HepG2 (cell line): ENCODE measurements around the gene KIAA2012.

Experiments
- CTCF ChIP-seq: sonication (generic); formaldehyde crosslinking; IDR thresholded peaks from 2 replicates; pipeline ENCODE4 v1.5.0; 2020; ENCODE audit warnings: mild to moderate bottlenecking, missing genetic modification reagents, moderate library complexity
- DMAP1 ChIP-seq: IDR thresholded peaks from 2 replicates; pipeline ENCODE4 v1.6.1; 2016
- HDAC1 ChIP-seq: sonication (generic); formaldehyde crosslinking; IDR thresholded peaks from 2 replicates; pipeline ENCODE4 v1.5.1; 2020; ENCODE audit warnings: mild to moderate bottlenecking, missing genetic modification reagents
- NFKBIZ ChIP-seq: IDR thresholded peaks from 2 replicates; pipeline ENCODE4 v1.6.1; 2018; ENCODE audit warnings: missing genetic modification reagents, missing compliant biosample characterization
- POLR2AphosphoS5 ChIP-seq: IDR thresholded peaks from 2 replicates; pipeline ENCODE4 v1.6.1; 2012; ENCODE audit warnings: low read depth, low read length
- REST ChIP-seq, 2 experiments: IDR thresholded peaks; 2 replicates each; pipeline ENCODE4 v1.6.1; 2011 to 2012; ENCODE audit warnings: low read length in 2 of 2, borderline replicate concordance in 1 of 2, low read depth in 1 of 2, mild to moderate bottlenecking in 1 of 2, moderate library complexity in 1 of 2
- SNRNP70 ChIP-seq: fragments of 200-400 bp; formaldehyde crosslinking; IDR thresholded peaks from 2 replicates; pipeline ENCODE4 v1.6.1; 2017; ENCODE audit warnings: mild to moderate bottlenecking, low read depth, low read length, moderate library complexity
- YY1 ChIP-seq: IDR thresholded peaks from 2 replicates; pipeline ENCODE4 v1.6.1; 2011; ENCODE audit warnings: low read length, low read depth, moderate library complexity, mild to moderate bottlenecking; ENCODE audit not compliant: insufficient read depth, insufficient replicate concordance
- ZBTB4 ChIP-seq: sonication (generic); formaldehyde crosslinking; IDR thresholded peaks from 2 replicates; pipeline ENCODE4 v1.4.0; 2020; ENCODE audit warnings: missing genetic modification reagents, mild to moderate bottlenecking, borderline replicate concordance
- ZNF558 ChIP-seq: sonication (generic); formaldehyde crosslinking; IDR thresholded peaks from 2 replicates; pipeline ENCODE4 v1.9.0; 2022; ENCODE audit warnings: mild to moderate bottlenecking, missing genetic modification reagents, borderline replicate concordance
- ZNF598 ChIP-seq: sonication (generic); formaldehyde crosslinking; IDR thresholded peaks from 2 replicates; pipeline ENCODE4 v1.5.1; 2020; ENCODE audit warnings: mild to moderate bottlenecking, missing genetic modification reagents, borderline replicate concordance
- ZNF644 ChIP-seq: IDR thresholded peaks from 2 replicates; pipeline ENCODE4 v1.6.1; 2016; ENCODE audit warnings: low read depth

GRCh38 chr2:202040079-202040844, 32.8 kb upstream of the KIAA2012 start:
- no peak for TF ChIP-seq CTCF (CRISPR knock-in tag)
- no peak for TF ChIP-seq HDAC1
- no peak for TF ChIP-seq ZNF558 (CRISPR knock-in tag)
- TF ChIP-seq ZNF598 (CRISPR knock-in tag), result no peak
- TF ChIP-seq DMAP1, result no peak
- no peak for TF ChIP-seq POLR2AphosphoS5
- TF ChIP-seq REST (IDR thresholded peaks at IDR 0.05; ENCODE audit: borderline replicate concordance in 1 of 2, low read depth in 1 of 2, low read length in 2 of 2), result no peak
- TF ChIP-seq NFKBIZ (CRISPR knock-in tag), result no peak
- TF ChIP-seq YY1, result no peak
- no peak for TF ChIP-seq ZBTB4 (CRISPR knock-in tag)
- TF ChIP-seq ZNF644 (CRISPR knock-in tag), result no peak
- no peak for TF ChIP-seq SNRNP70
